Ectodermal cell (in vitro differentiated cells): ENCODE measurements around the gene SMIM23.

Experiments
- H3K27ac ChIP-seq: 2 replicates; pipeline ENCODE4 v1.7.0; 2013; ENCODE audit warnings: mild to moderate bottlenecking, low read depth, low read length; ENCODE audit not compliant: insufficient read depth, poor library complexity, severe bottlenecking
- H3K27me3 ChIP-seq: 2 replicates; pipeline ENCODE4 v1.7.0; 2013; ENCODE audit warnings: mild to moderate bottlenecking, low read length; ENCODE audit not compliant: insufficient read depth, control insufficient read depth, poor library complexity, severe bottlenecking
- H3K36me3 ChIP-seq: one replicate; pipeline ENCODE4 v1.7.0; 2013; ENCODE audit warnings: low read length; ENCODE audit not compliant: control insufficient read depth, insufficient read depth
- H3K4me1 ChIP-seq: one replicate; pipeline ENCODE4 v1.7.0; 2013; ENCODE audit warnings: low read length; ENCODE audit not compliant: control insufficient read depth, insufficient read depth
- H3K4me3 ChIP-seq: 2 replicates; pipeline ENCODE4 v1.7.0; 2013; ENCODE audit warnings: low read depth, low read length, control low read depth; ENCODE audit not compliant: insufficient read depth
- H3K9me3 ChIP-seq: 2 replicates; pipeline ENCODE4 v1.7.0; 2013; ENCODE audit warnings: mild to moderate bottlenecking, low read length, moderate library complexity; ENCODE audit not compliant: control insufficient read depth
- WGBS, 2 experiments: methylation state at CpG; one replicate each; pipeline ENCODE4 v1.1.7; 2013; ENCODE audit warnings: missing lambda C conversion rate in 2 of 2; 5-methylcytosine and 5-hydroxymethylcytosine counted together

SMIM23 gene

GRCh38 chr5:171794470-171794960 lies 8.9 kb downstream of the SMIM23 start:
- no peaks in the 10 kb centered on the region for H3K9me3 ChIP-seq
- no peaks in the 10 kb centered on the region for H3K4me1 ChIP-seq
- no peaks in the 10 kb centered on the region for H3K27me3 ChIP-seq
- H3K36me3 ChIP-seq = no peaks in the 10 kb centered on the region
- no peak overlapping the region for H3K4me3 ChIP-seq
- H3K27ac ChIP-seq = no peak overlapping the region
- WGBS, 2 experiments = 91 to 94% methylated on average over 2 of the region's 2 CpGs

GRCh38 chr5:171795381-171795780 lies 9.8 kb downstream of the SMIM23 start:
- Histone ChIP-seq H3K36me3 (no peaks in the 10 kb centered on the region), H3K4me3 (no peak overlapping the region), H3K9me3 (no peaks in the 10 kb centered on the region), H3K27ac (no peak overlapping the region), H3K4me1 (no peaks in the 10 kb centered on the region), H3K27me3 (no peaks in the 10 kb centered on the region)
- 95 to 98% methylated on average over 2 of the region's 2 CpGs for WGBS, 2 experiments

DNA sequence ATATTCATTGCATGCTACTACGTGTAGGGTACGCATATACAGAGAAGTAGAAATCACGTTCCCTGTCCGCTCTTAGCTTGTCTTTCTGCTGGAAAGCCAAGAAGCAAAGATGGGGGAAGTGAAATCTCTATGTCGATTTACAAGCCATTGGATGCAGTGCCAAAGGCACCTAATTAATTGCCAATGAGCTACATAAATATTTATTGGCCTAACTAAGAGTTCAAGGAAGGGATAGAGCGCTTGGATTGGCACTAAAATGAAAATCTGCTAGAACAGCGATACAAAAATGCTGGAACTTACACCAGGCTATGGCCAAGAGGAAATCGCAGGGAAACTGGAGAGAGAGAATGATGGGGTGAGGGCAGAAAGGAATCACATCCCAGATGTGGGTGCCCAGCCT lies 10.8 kb downstream of the SMIM23 start:
- no peaks in the 10 kb centered on the region for H3K9me3 ChIP-seq
- WGBS, 2 experiments = 94 to 95% methylated on average over 8 of the region's 8 CpGs

GRCh38 chr5:171797543-171797942 lies 11.9 kb downstream of the SMIM23 start:
- Histone ChIP-seq H3K9me3 (no peaks in the 10 kb centered on the region), H3K4me1 (no peaks in the 10 kb centered on the region), H3K4me3 (no peak overlapping the region), H3K36me3 (no peaks in the 10 kb centered on the region), H3K27me3 (no peaks in the 10 kb centered on the region), H3K27ac (no peak overlapping the region)
- WGBS, 2 experiments = 92 to 94% methylated on average over 5 of the region's 5 CpGs

More for the DNA sequence above, 10.8 kb downstream of the SMIM23 start:
- Histone ChIP-seq H3K27me3 (no peaks in the 10 kb centered on the region), H3K27ac (no peak overlapping the region), H3K36me3 (no peaks in the 10 kb centered on the region), H3K4me3 (no peak overlapping the region), H3K4me1 (no peaks in the 10 kb centered on the region)

DNA sequence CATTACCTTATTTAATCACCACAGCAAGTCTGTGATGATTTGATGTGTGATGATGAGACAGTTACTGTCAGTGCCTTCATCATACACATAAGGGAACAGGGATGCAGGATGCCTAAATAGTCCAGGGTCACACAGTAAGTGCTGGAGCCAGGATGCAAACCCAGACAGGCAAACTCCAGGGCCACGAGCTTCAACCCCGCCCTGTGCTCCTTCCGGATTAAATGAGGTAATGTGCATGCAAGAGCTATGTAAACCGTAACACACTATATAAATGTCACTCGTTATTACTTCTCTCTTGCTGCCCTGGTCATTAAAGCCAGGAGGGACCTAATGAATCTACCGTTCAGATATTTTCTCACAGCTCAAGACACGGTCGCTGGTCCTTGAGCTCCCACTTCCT lies 12.8 kb downstream of the SMIM23 start:
- Histone ChIP-seq H3K4me1 (no peaks in the 10 kb centered on the region), H3K27me3 (no peaks in the 10 kb centered on the region), H3K27ac (no peak overlapping the region), H3K4me3 (no peak overlapping the region), H3K9me3 (no peaks in the 10 kb centered on the region), H3K36me3 (no peaks in the 10 kb centered on the region)
- WGBS, 2 experiments = 95 to 97% methylated on average over 8 of the region's 8 CpGs

GRCh38 chr5:171801839-171802238 lies 16.2 kb downstream of the SMIM23 start:
- H3K27ac ChIP-seq = no peak overlapping the region
- no peak overlapping the region for H3K4me3 ChIP-seq
- H3K27me3 ChIP-seq = no peaks in the 10 kb centered on the region
- no peaks in the 10 kb centered on the region for H3K36me3 ChIP-seq
- WGBS, 2 experiments = 85 to 100% methylated on average over 1 of the region's 1 CpG
- H3K9me3 ChIP-seq = no peaks in the 10 kb centered on the region
- H3K4me1 ChIP-seq = no peaks in the 10 kb centered on the region

DNA sequence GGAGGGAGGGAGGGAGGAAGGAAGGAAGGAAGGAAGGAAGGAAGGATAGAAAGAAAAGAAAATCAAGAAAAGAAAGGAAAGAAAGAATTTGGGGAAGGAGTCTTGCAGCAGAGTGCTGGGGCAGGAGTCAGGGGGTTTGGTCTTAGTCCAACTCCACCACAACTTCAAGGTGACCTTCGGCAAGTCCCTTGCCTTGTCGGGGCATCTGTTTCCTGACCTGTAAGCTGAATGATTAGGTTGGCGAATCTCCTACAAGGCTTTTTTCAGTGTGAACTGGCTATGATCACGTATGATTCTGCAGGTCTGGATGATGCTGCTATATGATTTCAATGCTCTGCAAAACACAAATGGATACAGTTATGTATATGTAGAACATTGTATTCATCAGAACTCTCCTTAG lies 20.1 kb downstream of the SMIM23 start:
- no peaks in the 10 kb centered on the region for H3K36me3 ChIP-seq
- no peak overlapping the region for H3K27ac ChIP-seq
- WGBS, 2 experiments = 92 to 96% methylated on average over 4 of the region's 4 CpGs
- H3K4me3 ChIP-seq = no peak overlapping the region
- H3K9me3 ChIP-seq = no peaks in the 10 kb centered on the region
- peaks cover 5% of the 10 kb centered on the region for H3K4me1 ChIP-seq
- no peaks in the 10 kb centered on the region for H3K27me3 ChIP-seq

DNA sequence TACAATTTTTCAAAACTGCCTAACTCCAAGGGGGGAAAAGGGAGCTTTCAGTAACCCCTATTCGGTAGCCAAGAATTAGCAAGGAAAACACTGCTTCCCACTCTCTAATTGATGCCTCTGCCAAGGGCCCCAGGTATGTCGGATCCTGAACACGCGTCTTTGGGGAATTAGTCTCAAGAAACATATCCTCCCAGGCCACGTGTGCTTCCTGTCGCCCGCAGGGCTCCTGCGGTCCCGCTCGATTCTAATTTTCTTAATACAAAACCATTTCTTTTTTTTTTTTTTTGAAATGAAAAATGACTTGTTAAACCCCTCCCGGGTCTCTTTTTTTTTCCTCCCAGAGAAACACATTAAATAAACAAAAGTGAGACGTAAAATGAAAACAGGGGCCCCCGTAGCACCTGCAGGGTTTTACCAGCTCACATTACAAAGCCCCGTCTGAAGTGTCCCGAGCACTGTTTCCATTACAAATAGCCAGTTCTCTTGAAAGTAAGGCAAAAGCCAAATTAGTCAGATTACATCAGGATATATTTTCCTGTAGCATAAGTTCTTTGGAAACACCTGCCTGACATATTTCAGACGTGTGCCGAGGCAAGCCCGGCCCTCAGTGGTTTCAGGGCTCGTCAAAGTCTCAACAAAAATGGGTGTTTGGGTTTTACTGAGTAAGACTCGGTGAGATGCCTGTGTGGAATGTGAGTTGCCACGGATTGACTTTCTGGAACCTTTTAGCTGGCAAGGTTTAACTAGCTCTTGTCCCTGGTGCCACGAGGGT lies 21.5 kb downstream of the SMIM23 start:
- 54 to 55% methylated on average over 20 to 22 of the region's 22 CpGs for WGBS, 2 experiments
- H3K27me3 ChIP-seq = no peaks in the 10 kb centered on the region
- H3K36me3 ChIP-seq = no peaks in the 10 kb centered on the region
- no peak overlapping the region for H3K4me3 ChIP-seq
- no peak overlapping the region for H3K27ac ChIP-seq
- peaks cover 5% of the 10 kb centered on the region for H3K4me1 ChIP-seq
- no peaks in the 10 kb centered on the region for H3K9me3 ChIP-seq

- Histone ChIP-seq H3K4me1 (peaks cover 5% of the 10 kb centered on the region), H3K27me3 (no peaks in the 10 kb centered on the region), H3K4me3 (no peak overlapping the region), H3K36me3 (no peaks in the 10 kb centered on the region), H3K27ac (no peak overlapping the region), H3K9me3 (no peaks in the 10 kb centered on the region)
- 93 to 100% methylated on average over 2 to 3 of the region's 4 CpGs for WGBS, 2 experiments
Measured at GRCh38 chr5:171808453-171808852, 22.8 kb downstream of the SMIM23 start.

- H3K36me3 ChIP-seq = no peaks in the 10 kb centered on the region
- H3K9me3 ChIP-seq = no peaks in the 10 kb centered on the region
- H3K27ac ChIP-seq = no peak overlapping the region
- peaks cover 5% of the 10 kb centered on the region for H3K4me1 ChIP-seq
- no peaks in the 10 kb centered on the region for H3K27me3 ChIP-seq
- H3K4me3 ChIP-seq = no peak overlapping the region
Measured at GRCh38 chr5:171808951-171809350, 23.3 kb downstream of the SMIM23 start.
